Tibial artery (tissue), 4 donors: ENCODE measurements around the gene UNC13B.

Experiments
- DNase-seq, 2 donors: peaks; one replicate each; pipeline ENCODE4 v3.0.0-alpha.2; 2019
- H3K27ac ChIP-seq, 2 donors: fragments of 200-600 bp; sonication (generic) in 1 of 2; 1 replicate in 1 of 2; 2 replicates in 1 of 2; pipeline ENCODE4 v1.5.1; 2018 to 2019; ENCODE audit warnings: mild to moderate bottlenecking in 1 of 2
- H3K27me3 ChIP-seq, 2 donors: fragments of 200-600 bp; sonication (generic) in 1 of 2; one replicate each; pipeline versions ENCODE4 v1.5.1 to v1.6.0; 2016 to 2019
- H3K36me3 ChIP-seq, 3 donors: fragments of 200-600 bp; sonication (generic) in 2 of 3; one replicate each; pipeline ENCODE4 v1.5.1; 2016 to 2019; ENCODE audit warnings: mild to moderate bottlenecking in 2 of 3
- H3K4me1 ChIP-seq, 4 donors: fragments of 200-600 bp; sonication (generic) in 2 of 4; 1 replicate in 3 of 4; 2 replicates in 1 of 4; pipeline ENCODE4 v1.5.1; 2016 to 2019
- H3K4me3 ChIP-seq, 2 donors: fragments of 200-600 bp; sonication (generic) in 1 of 2; 1 replicate in 1 of 2; 2 replicates in 1 of 2; pipeline ENCODE4 v1.5.1; 2018 to 2019; ENCODE audit warnings: mild to moderate bottlenecking in 2 of 2
- H3K9me3 ChIP-seq, 3 donors: fragments of 200-600 bp; sonication (generic) in 1 of 3; one replicate each; pipeline ENCODE4 v1.5.1; 2016 to 2019
- intact Hi-C: fragments of 100-400 bp; cut with DNase I; formaldehyde crosslinking; loops from one replicate; pipeline ENCODE4 v1.15.0; 2023; ENCODE audit warnings: low total_unique reads
- TF ChIP-seq, protein P1 (sequence below), 2 experiments: fragments of 200-600 bp in 1 of 2; fragments of 450-650 bp in 1 of 2; IDR thresholded peaks; one replicate each; pipeline ENCODE4 v1.5.1; 2017 to 2019; ENCODE audit warnings: antibody characterized with exemption in 2 of 2, mild to moderate bottlenecking in 1 of 2, moderate library complexity in 1 of 2

Gene UNC13B

DNA sequence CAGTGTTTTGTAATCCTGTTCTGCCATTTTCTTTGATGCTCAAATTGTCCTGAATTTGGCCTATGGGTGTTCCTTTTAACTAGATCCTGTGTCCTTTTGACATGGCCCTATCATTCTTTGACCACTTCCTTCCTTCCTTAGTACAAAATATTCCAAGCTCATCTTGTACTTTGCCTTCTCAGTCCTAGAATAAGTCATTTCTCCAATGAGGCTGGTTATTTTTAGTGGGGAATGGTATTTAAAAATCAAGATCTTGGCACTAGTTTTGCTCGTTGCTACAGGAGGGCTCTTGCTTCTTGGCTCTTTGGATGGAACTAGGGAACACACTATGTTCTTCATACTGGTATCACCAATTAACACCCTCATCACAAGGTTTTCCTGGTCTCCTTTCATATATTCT lies 108.1 kb downstream of the UNC13B start:
- DNase-seq = no peak
- TF ChIP-seq, protein P1, sequence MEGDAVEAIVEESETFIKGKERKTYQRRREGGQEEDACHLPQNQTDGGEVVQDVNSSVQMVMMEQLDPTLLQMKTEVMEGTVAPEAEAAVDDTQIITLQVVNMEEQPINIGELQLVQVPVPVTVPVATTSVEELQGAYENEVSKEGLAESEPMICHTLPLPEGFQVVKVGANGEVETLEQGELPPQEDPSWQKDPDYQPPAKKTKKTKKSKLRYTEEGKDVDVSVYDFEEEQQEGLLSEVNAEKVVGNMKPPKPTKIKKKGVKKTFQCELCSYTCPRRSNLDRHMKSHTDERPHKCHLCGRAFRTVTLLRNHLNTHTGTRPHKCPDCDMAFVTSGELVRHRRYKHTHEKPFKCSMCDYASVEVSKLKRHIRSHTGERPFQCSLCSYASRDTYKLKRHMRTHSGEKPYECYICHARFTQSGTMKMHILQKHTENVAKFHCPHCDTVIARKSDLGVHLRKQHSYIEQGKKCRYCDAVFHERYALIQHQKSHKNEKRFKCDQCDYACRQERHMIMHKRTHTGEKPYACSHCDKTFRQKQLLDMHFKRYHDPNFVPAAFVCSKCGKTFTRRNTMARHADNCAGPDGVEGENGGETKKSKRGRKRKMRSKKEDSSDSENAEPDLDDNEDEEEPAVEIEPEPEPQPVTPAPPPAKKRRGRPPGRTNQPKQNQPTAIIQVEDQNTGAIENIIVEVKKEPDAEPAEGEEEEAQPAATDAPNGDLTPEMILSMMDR (IDR thresholded peaks at IDR 0.05) = no peak
- Histone ChIP-seq H3K36me3 (no peaks in the 10 kb centered on the region), H3K9me3 (no peaks in the 10 kb centered on the region), H3K4me3 (no peak overlapping the region), H3K27me3 (no peaks in the 10 kb centered on the region), H3K4me1 (peaks cover 0 to 15% (median 11%) of the 10 kb centered on the region in 4 donors), H3K27ac (peak overlapping the region; percentile 46 to 57)
- intact Hi-C loops = loop anchor here (10.0 kb wide), 1 partner anchor 205 kb away; no protein-coding TSS in a partner anchor

- intact Hi-C loops = no loop called here
- Histone ChIP-seq H3K27ac (no peak overlapping the region), H3K36me3 (no peaks in the 10 kb centered on the region), H3K9me3 (no peaks in the 10 kb centered on the region), H3K27me3 (no peaks in the 10 kb centered on the region), H3K4me3 (no peak overlapping the region), H3K4me1 (peaks cover 0 to 21% (median 13%) of the 10 kb centered on the region in 4 donors)
- TF ChIP-seq, protein P1 (IDR thresholded peaks at IDR 0.05) = no peak
- DNase-seq = no peak
These were observed 109.8 kb downstream of the UNC13B start for GRCh38 chr9:35271637-35272036.

DNA sequence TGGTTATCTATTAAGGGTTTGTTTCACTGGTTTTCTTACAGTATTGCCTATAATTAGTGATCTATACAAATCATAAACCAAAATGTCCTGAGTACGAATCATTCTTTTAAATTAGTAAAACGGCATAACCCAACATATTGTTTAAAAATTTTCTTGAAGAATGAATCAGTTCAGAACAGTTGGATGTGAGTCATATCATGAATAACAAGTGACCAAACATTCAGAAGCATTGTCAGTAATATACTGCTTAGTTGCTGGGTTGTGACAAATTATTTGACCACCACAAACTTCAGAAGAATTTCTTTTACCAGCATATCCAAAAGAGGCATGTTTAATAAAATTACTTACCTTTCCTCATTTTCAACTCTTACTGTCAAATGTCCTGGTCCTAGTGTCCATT lies 111.2 kb downstream of the UNC13B start:
- Histone ChIP-seq H3K27ac (no peak overlapping the region), H3K4me1 (peaks cover 0 to 35% (median 22%) of the 10 kb centered on the region in 4 donors), H3K36me3 (no peaks in the 10 kb centered on the region), H3K4me3 (no peak overlapping the region), H3K27me3 (no peaks in the 10 kb centered on the region), H3K9me3 (no peaks in the 10 kb centered on the region)
- intact Hi-C loops = no loop called here
- TF ChIP-seq, protein P1 (IDR thresholded peaks at IDR 0.05) = no peak
- no peak for DNase-seq

DNA sequence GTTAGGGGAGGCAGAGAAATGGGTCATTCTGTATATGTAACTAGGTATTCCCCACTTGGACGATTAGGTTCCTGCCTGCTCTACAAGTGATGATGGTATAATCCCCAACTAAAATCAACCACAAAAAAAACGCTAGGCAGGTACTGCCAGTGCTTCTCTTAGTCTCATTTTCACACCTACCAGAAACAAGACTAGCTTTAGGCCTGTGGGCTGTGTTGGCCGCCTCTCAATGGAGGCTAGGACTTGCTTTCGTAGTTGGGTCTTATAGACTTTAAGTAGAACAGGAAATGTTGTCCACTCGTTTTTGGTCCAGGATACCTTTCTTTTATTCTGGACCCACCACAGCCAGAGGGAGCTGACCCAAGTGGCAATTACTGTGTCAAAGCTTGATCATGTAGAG lies 111.8 kb downstream of the UNC13B start:
- no peak for DNase-seq
- Histone ChIP-seq H3K9me3 (no peaks in the 10 kb centered on the region), H3K4me1 (peaks cover 0 to 41% (median 24%) of the 10 kb centered on the region in 4 donors), H3K27ac (no peak overlapping the region), H3K36me3 (no peaks in the 10 kb centered on the region), H3K27me3 (no peaks in the 10 kb centered on the region), H3K4me3 (no peak overlapping the region)
- intact Hi-C loops = no loop called here
- TF ChIP-seq, protein P1 (IDR thresholded peaks at IDR 0.05) = no peak

GRCh38 chr9:35274993-35275392 lies 113.2 kb downstream of the UNC13B start:
- no peak for DNase-seq
- intact Hi-C loops = no loop called here

More at GRCh38 chr9:35274993-35275392, 113.2 kb downstream of the UNC13B start:
- TF ChIP-seq, protein P1 (IDR thresholded peaks at IDR 0.05) = no peak
- H3K27ac ChIP-seq = no peak overlapping the region
- no peaks in the 10 kb centered on the region for H3K27me3 ChIP-seq
- peaks cover 0 to 30% (median 15%) of the 10 kb centered on the region in 4 donors for H3K4me1 ChIP-seq
- H3K36me3 ChIP-seq = no peaks in the 10 kb centered on the region
- H3K9me3 ChIP-seq = no peaks in the 10 kb centered on the region
- H3K4me3 ChIP-seq = no peak overlapping the region
